HG03558 (cell line): ENCODE results near the gene AASS.

Source experiments
- ATAC-seq: cut with Tn5 transposase; IDR thresholded peaks from one replicate; pipeline ENCODE4 v1.9.1; 2021; ENCODE audit warnings: moderate number of reproducible peaks; ENCODE audit not compliant: unreplicated experiment; ENCODE audit errors: extremely low read depth

The AASS gene

DNA sequence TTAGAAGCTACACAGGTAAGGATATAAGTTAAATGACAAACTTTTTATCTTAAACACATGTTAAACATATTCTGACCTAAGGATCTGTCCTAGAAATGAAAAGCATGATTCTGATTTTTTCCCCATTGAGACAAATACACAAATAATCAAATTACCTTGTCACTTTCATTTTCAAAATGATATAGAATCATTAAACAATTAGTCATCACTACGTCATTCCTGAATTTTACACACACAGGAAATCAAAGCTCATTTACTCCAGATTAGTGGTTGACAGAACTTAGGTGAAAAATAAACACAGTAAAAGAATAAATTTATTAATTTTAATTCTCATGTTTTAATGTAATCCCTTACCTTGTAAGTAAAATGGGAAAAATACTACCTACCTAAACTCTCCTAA lies 89.0 kb downstream of the AASS start:
- ATAC-seq: no peak

DNA sequence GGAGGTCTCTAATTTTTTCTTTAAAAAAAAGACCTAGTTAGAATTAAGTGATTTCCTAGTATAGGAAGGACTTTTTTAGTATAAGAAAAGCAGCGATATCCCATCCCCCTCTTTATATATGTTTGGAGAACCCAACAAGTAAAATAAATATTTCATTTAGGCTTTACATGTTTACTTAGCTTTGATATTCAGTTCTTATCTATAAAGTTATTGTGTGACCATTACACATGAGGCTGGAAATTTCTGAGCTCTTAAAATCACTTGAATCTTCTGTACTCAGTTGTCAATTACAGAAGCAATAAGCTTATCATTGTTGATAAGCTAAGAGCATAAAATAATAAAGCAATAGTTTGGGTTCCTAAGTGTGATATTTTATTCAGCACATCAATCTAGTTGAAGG lies 89.7 kb downstream of the AASS start:
- ATAC-seq: no peak

DNA sequence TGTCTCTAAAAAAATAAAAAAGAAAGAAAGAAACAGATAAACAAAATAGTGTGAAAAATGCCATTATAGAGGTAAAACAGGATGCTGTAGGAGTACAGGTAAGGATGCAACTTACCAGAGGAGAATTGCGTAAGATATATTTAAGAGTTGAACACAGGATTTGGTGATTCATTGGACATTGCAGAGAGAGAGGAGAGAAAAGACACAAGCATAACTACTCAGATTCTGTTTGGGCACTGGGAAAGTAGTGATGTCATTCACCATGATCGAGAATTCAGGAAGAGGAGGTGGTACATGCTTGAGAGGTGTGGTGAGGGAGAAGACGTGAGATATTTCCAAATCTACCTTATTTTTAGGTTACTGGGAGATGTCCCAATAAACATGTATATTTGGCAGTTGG lies 97.6 kb downstream of the AASS start:
- ATAC-seq: no peak

DNA sequence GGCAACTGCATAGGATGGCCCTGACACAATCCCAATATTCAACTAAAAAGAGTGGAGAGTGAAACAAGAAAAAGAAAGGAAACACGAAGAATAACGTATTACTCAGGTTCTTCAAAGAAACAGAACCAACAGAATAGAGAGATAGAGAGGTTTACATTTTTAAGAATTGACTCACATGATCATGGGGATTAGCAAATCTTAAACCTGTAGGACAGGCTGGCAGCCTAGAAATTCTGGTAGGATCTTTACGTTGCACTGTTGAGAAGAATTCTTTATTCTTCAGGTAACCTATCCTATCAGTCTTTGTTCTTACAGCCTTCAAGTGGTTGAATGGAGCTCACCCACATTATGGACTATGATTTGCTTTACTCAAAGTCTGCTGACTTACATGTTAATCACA lies 103.9 kb downstream of the AASS start:
- no peak for ATAC-seq

DNA sequence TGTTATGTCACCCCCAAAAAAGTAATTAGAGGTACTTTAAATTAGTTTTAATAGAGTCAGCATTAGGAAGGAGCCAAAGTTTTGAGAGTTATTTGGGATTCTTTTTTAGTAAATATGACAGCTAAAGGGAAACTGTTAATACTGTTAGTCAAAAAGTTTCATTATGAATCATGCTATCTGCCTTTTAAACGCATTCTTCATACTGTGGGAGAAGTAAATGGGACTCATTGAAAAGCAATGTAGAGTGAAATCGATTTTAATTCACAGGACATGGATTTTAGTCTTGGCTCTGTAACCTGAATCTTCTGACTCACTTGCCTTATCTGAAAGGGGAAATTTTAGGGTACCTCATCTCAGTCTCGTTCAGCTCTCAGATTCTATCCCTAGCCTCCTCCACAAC lies 105.1 kb downstream of the AASS start:
- no peak for ATAC-seq

DNA sequence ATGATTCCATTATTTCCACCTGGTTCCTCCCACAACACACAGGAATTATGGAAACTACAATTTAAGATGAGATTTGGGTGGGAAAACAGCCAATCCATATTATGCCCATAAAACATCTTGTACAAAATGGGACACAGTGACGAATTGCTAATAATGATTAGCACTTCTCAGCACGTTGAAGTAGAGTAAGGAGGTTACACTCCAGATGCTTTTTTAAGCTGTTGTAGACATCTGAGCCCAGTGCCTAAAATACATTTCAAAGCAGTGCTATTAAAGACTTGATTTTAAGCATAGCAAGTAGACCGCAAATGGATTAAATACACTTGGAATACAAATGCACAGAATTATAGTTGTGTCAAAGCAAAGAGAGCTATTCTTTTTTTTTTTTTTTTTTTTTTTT lies 105.9 kb downstream of the AASS start:
- ATAC-seq: no peak

DNA sequence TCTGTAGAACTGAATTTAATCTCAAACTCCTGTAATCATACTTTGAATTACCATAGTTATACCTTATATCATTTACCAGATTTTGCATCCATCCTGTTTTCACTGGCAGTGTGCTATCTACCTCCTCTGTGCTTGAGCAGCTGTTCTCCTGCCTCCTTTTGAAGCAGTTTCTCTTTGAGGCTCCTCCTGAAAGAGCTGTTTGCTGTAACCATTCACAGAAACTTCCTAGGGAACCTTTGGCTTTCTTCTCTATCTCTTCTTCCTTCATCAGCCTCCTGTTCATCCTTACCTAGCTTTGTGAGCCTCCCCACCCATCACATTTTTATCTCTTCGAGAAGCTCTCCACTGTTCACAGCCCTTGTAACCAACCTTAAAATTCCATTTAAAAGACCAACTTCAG lies 108.2 kb downstream of the AASS start:
- no peak for ATAC-seq

DNA sequence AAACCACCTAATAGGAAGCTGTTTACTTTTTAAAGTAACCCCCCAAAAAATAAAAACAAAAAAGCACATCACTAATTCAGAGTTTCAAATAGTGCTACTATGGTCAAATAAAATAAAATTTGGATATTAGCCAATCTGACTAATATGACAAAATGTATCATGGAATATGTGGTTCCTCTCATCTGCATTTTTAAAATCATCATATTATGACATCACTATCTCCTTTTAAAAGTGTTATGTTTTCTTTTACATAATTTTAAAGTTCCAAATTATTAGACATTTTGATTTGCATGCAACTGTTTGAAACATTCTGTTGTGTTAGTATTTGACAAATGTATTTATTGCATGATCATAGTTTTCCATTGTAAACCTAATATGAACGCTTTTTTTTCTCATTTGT lies 110.4 kb downstream of the AASS start:
- ATAC-seq: no peak

DNA sequence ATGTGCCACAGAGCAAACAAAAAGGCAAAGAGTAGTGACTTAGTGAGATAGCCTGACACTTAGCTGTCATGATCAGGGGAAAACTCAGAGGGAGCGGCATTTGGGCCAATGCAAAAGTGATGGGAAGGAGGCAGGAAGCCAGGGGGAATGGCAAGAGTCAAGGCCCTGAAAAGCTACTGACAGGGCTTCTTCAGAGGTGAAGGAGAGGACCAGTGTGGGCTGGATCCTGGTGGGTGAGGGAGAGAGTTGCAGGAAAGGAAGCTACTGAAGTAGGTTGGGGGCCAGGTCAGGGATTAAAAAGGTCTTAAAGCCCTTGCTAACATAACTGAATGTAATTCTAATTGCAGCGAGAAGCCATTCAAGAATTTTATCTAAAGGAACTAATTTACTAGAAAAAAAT lies 117.0 kb downstream of the AASS start:
- ATAC-seq: no peak
